AG04450 (cell line): Measurements from ENCODE around the gene NKAIN2. TPM values are rescaled to one million over a fixed set of nuclear protein-coding genes. Genes with fewer than 3 reads are reported as not detected.

Experiments used
- CTCF ChIA-PET: fragments of 300-600, 350-600 bp; formaldehyde crosslinking; extraction: SDS; loops from one replicate; lab custom pipeline; 2022; ENCODE audit warnings: antibody characterized with exemption, inconsistent platforms; lab: Charles Lee
- POLR2A ChIA-PET: fragments of 350-600 bp; formaldehyde crosslinking; extraction: SDS; loops from one replicate; lab custom pipeline; 2021; ENCODE audit warnings: antibody characterized with exemption, inconsistent platforms; lab: Yijun Ruan, JAX
- DNase-seq: peaks from one replicate; pipeline ENCODE4 v3.0.0-alpha.2; 2011; ENCODE audit warnings: low read depth, low spot score
- H3K27ac ChIP-seq: one replicate; pipeline ENCODE4 v1.5.1; 2012; ENCODE audit warnings: low read depth, low read length, control low read depth
- H3K27me3 ChIP-seq: one replicate; pipeline ENCODE4 v1.6.0; 2012; ENCODE audit warnings: low read length; ENCODE audit not compliant: control insufficient read depth, insufficient read depth
- H3K4me3 ChIP-seq: 2 replicates; pipeline ENCODE4 v1.5.1; 2011; ENCODE audit warnings: mild to moderate bottlenecking, low read depth, low read length, control low read depth
- H3K9me3 ChIP-seq: 2 replicates; pipeline ENCODE4 v1.5.1; 2012; ENCODE audit warnings: low read length; ENCODE audit not compliant: control insufficient read depth, insufficient read depth
- CTCF ChIP-seq: IDR thresholded peaks from 2 replicates; pipeline ENCODE4 v1.5.1; 2011; ENCODE audit warnings: low read depth, low read length, control low read depth, inconsistent platforms
- polyA plus RNA-seq: library from polyadenylated mRNA; depleted of rRNA; stranded (reverse); fragments of >200 nt; gene quantifications from 2 replicates; pipeline ENCODE4 v1.2.3, GENCODE V29; 2011

Gene NKAIN2
- polyA plus RNA-seq, 1 experiment: not detected

- ChIA-PET CTCF (no interaction called here), POLR2A (no interaction called here)
- no peak for DNase-seq
- TF ChIP-seq CTCF: no peak
- Histone ChIP-seq H3K27me3 (peaks cover 6% of the 10 kb centered on the region), H3K4me3 (no peak overlapping the region), H3K27ac (no peak overlapping the region), H3K9me3 (no peaks in the 10 kb centered on the region)
Observed at GRCh38 chr6:123808556-123808955, 4.9 kb downstream of the NKAIN2 start.

GRCh38 chr6:123810214-123810613 is 6.5 kb downstream of the NKAIN2 start:
- TF ChIP-seq CTCF: no peak
- no peak for DNase-seq
- POLR2A ChIA-PET: no interaction called here
- H3K27ac ChIP-seq: no peak overlapping the region
- CTCF ChIA-PET: interaction anchor here (1.1 kb wide), 1 partner anchor 14 kb away, joined by 4 read pairs; no protein-coding TSS in a partner anchor
- H3K4me3 ChIP-seq: no peak overlapping the region
- H3K27me3 ChIP-seq: no peaks in the 10 kb centered on the region
- H3K9me3 ChIP-seq: no peaks in the 10 kb centered on the region

GRCh38 chr6:123810948-123811347 is 7.3 kb downstream of the NKAIN2 start:
- Histone ChIP-seq H3K9me3 (no peaks in the 10 kb centered on the region), H3K4me3 (no peak overlapping the region), H3K27me3 (no peaks in the 10 kb centered on the region), H3K27ac (no peak overlapping the region)
- DNase-seq: no peak
- CTCF ChIA-PET: interaction anchor here (2.0 kb wide), 1 partner anchor 8 kb away, joined by 9 read pairs; no protein-coding TSS in a partner anchor
- POLR2A ChIA-PET: no interaction called here
- no peak for TF ChIP-seq CTCF

- H3K27ac ChIP-seq: no peak overlapping the region
- ChIA-PET POLR2A (no interaction called here), CTCF (interaction anchor here (2.0 kb wide), 1 partner anchor 9 kb away, joined by 9 read pairs; no protein-coding TSS in a partner anchor)
- no peak for TF ChIP-seq CTCF
- H3K4me3 ChIP-seq: no peak overlapping the region
- no peaks in the 10 kb centered on the region for H3K27me3 ChIP-seq
- H3K9me3 ChIP-seq: no peaks in the 10 kb centered on the region
- DNase-seq: no peak
Observed at GRCh38 chr6:123811378-123811777, 7.7 kb downstream of the NKAIN2 start.

GRCh38 chr6:123812621-123813020 is 9.0 kb downstream of the NKAIN2 start:
- H3K4me3 ChIP-seq: no peak overlapping the region
- no peak for DNase-seq
- POLR2A ChIA-PET: no interaction called here
- no peak overlapping the region for H3K27ac ChIP-seq
- no peaks in the 10 kb centered on the region for H3K27me3 ChIP-seq
- H3K9me3 ChIP-seq: no peaks in the 10 kb centered on the region
- TF ChIP-seq CTCF: no peak
- CTCF ChIA-PET: interaction anchor here (1.1 to 2.0 kb wide), 2 partner anchors 10 to 25 kb away, joined by 3 to 9 read pairs; no protein-coding TSS in a partner anchor
